HCT116 (cell line): ENCODE measurements around the gene FGGY. TPM values are rescaled to one million over a fixed set of nuclear protein-coding genes. Genes with fewer than 3 reads are reported as not detected.

Experiments
- ATAC-seq: fragments of 200-7000 bp; cut with Tn5 transposase; 2 replicates; pipeline ENCODE4 v1.9.1; 2020; ENCODE audit warnings: mild to moderate bottlenecking, moderate library complexity
- BruUV-seq: library from RNA; stranded (reverse); fragments of 400-500 nt; replicated peaks from 2 replicates; lab custom pipeline; 2021; lab: Mats Ljungman, UMichigan
- CTCF ChIA-PET: fragments of 300-600 bp; sonication (Branson Sonifier 250); formaldehyde crosslinking; loops from one replicate; lab custom pipeline; 2021; ENCODE audit warnings: antibody characterized with exemption; lab: Charles Lee
- POLR2A ChIA-PET: fragments of 300-600, 350-600 bp; sonication (Branson Sonifier 250); formaldehyde crosslinking; loops from one replicate; lab custom pipeline; 2021; ENCODE audit warnings: antibody characterized with exemption; lab: Charles Lee
- RAD21 ChIA-PET, 2 experiments: fragments of 300-600 bp; sonication (Branson Sonifier 250); formaldehyde crosslinking; loops; one replicate each; lab custom pipeline; 2023; ENCODE audit warnings: low total read pairs in 2 of 2; ENCODE audit not compliant: uncharacterized antibody in 2 of 2, unreplicated experiment in 2 of 2, low non-redundant PET in 1 of 2; lab: Charles Lee
- DNase-seq: peaks from one replicate; pipeline ENCODE4 v3.0.0-alpha.2; 2010; ENCODE audit warnings: low read depth, low spot score
- H2AFZ ChIP-seq: fragments of 200-600 bp; shearing (Covaris generic), sonication (generic); 2 replicates; pipeline ENCODE4 v1.6.1; 2017; ENCODE audit warnings: low read depth, mixed run types, mixed read lengths, antibody characterized with exemption, low read length; ENCODE audit not compliant: poor library complexity, severe bottlenecking
- H3K27ac ChIP-seq: 2 replicates; pipeline ENCODE4 v1.5.1; 2012; ENCODE audit warnings: low read depth, low read length
- H3K27me3 ChIP-seq: fragments of 200-600 bp; sonication (generic); 2 replicates; pipeline ENCODE4 v1.6.1; 2016; ENCODE audit warnings: mixed run types, low read length, mixed read lengths; ENCODE audit not compliant: insufficient read depth
- H3K36me3 ChIP-seq, 2 experiments: fragments of 200-500 bp in 1 of 2; fragments of 200-600 bp in 1 of 2; sonication (Bioruptor generic) in 1 of 2; sonication (generic) in 1 of 2; 2 replicates each; pipeline versions ENCODE4 v1.5.1 to v1.6.1; 2014 to 2016; ENCODE audit warnings: low read length in 2 of 2, inconsistent platforms in 1 of 2, mixed read lengths in 1 of 2, mixed run types in 1 of 2; ENCODE audit not compliant: insufficient read depth in 2 of 2, control insufficient read depth in 1 of 2
- H3K4me1 ChIP-seq, 2 experiments: fragments of 200-600 bp in 1 of 2; sonication (generic) in 1 of 2; 2 replicates each; pipeline versions ENCODE4 v1.5.1 to v1.6.1; 2012 to 2017; ENCODE audit warnings: low read length in 2 of 2, inconsistent platforms in 1 of 2, mild to moderate bottlenecking in 1 of 2, mixed read lengths in 1 of 2, mixed run types in 1 of 2, moderate library complexity in 1 of 2; ENCODE audit not compliant: insufficient read depth in 2 of 2, control insufficient read depth in 1 of 2
- H3K4me2 ChIP-seq: fragments of 200-600 bp; sonication (generic); 2 replicates; pipeline ENCODE4 v1.6.1; 2017; ENCODE audit warnings: mixed run types, low read length, mixed read lengths
- H3K4me3 ChIP-seq, 2 experiments: fragments of 200-600 bp in 1 of 2; sonication (generic) in 1 of 2; replicated peaks in 1 of 2; 2 replicates each; pipeline ENCODE4 v1.5.1; 2011 to 2016; ENCODE audit warnings: low read length in 2 of 2, control low read depth in 1 of 2, low read depth in 1 of 2, mild to moderate bottlenecking in 1 of 2, mixed read lengths in 1 of 2, mixed run types in 1 of 2
- H3K79me2 ChIP-seq: fragments of 200-600 bp; sonication (generic); 2 replicates; pipeline ENCODE4 v1.6.1; 2017; ENCODE audit warnings: mild to moderate bottlenecking, mixed run types, low read length, moderate library complexity, mixed read lengths; ENCODE audit not compliant: insufficient read depth
- H3K9ac ChIP-seq: fragments of 200-600 bp; sonication (generic); 2 replicates; pipeline ENCODE4 v1.6.1; 2016; ENCODE audit warnings: low read length, mixed read lengths
- H3K9me2 ChIP-seq: fragments of 200-600 bp; sonication (generic), shearing (Covaris generic); 2 replicates; pipeline ENCODE4 v1.6.1; 2017; ENCODE audit warnings: mixed run types, mild to moderate bottlenecking, moderate library complexity; ENCODE audit not compliant: insufficient read depth
- H3K9me3 ChIP-seq, 2 experiments: fragments of 200-500 bp in 1 of 2; fragments of 200-600 bp in 1 of 2; sonication (Bioruptor generic) in 1 of 2; sonication (generic) in 1 of 2; 2 replicates each; pipeline ENCODE4 v1.6.1; 2014 to 2017; ENCODE audit warnings: low read length in 2 of 2, mixed read lengths in 2 of 2, inconsistent platforms in 1 of 2, low read depth in 1 of 2, mild to moderate bottlenecking in 1 of 2, mixed run types in 1 of 2, moderate library complexity in 1 of 2; ENCODE audit not compliant: control insufficient read depth in 1 of 2, insufficient read depth in 1 of 2
- H4K20me1 ChIP-seq: fragments of 200-600 bp; sonication (generic), shearing (Covaris generic); 2 replicates; pipeline ENCODE4 v1.6.1; 2017; ENCODE audit warnings: mixed run types, mild to moderate bottlenecking, moderate library complexity; ENCODE audit not compliant: insufficient read depth
- ATF3 ChIP-seq: IDR thresholded peaks from 2 replicates; pipeline ENCODE4 v1.6.1; 2012
- CBX3 ChIP-seq: IDR thresholded peaks from 2 replicates; pipeline ENCODE4 v1.6.1; 2012; ENCODE audit warnings: low read depth
- CEBPB ChIP-seq: IDR thresholded peaks from 2 replicates; pipeline ENCODE4 v1.6.1; 2012; ENCODE audit warnings: low read depth
- EGR1 ChIP-seq: IDR thresholded peaks from 2 replicates; pipeline ENCODE4 v1.6.1; 2012; ENCODE audit warnings: low read depth
- EZH2 ChIP-seq: fragments of 200-600 bp; sonication (generic); IDR thresholded peaks from 2 replicates; pipeline ENCODE4 v1.6.1; 2017; ENCODE audit warnings: antibody characterized with exemption, mixed run types
- EZH2phosphoT487 ChIP-seq: fragments of 200-600 bp; IDR thresholded peaks from 2 replicates; pipeline ENCODE4 v1.6.1; 2018; ENCODE audit warnings: antibody characterized with exemption, borderline replicate concordance
- FOSL1 ChIP-seq: IDR thresholded peaks from 2 replicates; pipeline ENCODE4 v1.6.1; 2012; ENCODE audit warnings: low read depth
- JUND ChIP-seq: IDR thresholded peaks from 2 replicates; pipeline ENCODE4 v1.6.1; 2012
- MAX ChIP-seq: IDR thresholded peaks from 2 replicates; pipeline ENCODE4 v1.6.1; 2012
- POLR2A ChIP-seq: IDR thresholded peaks from 2 replicates; pipeline ENCODE4 v1.7.0; 2011; ENCODE audit warnings: borderline replicate concordance; ENCODE audit not compliant: insufficient read depth, insufficient read length; ENCODE audit errors: extremely low read depth
- SIN3A ChIP-seq: IDR thresholded peaks from 2 replicates; pipeline ENCODE4 v1.6.1; 2012; ENCODE audit warnings: low read depth
- SP1 ChIP-seq: IDR thresholded peaks from 2 replicates; pipeline ENCODE4 v1.6.1; 2012; ENCODE audit warnings: low read depth
- SRF ChIP-seq: IDR thresholded peaks from 2 replicates; pipeline ENCODE4 v1.6.1; 2012; ENCODE audit warnings: low read depth
- TCF7L2 ChIP-seq: IDR thresholded peaks from 2 replicates; pipeline ENCODE4 v1.7.0; 2011; ENCODE audit warnings: borderline replicate concordance, inconsistent platforms; ENCODE audit not compliant: insufficient read depth, insufficient read length; ENCODE audit errors: extremely low read depth
- YY1 ChIP-seq: IDR thresholded peaks from 2 replicates; pipeline ENCODE4 v1.6.1; 2011; ENCODE audit warnings: low read length, low read depth, moderate library complexity, mild to moderate bottlenecking; ENCODE audit not compliant: insufficient replicate concordance; ENCODE audit errors: extremely low read depth
- ZBTB33 ChIP-seq: IDR thresholded peaks from 2 replicates; pipeline ENCODE4 v1.6.1; 2011; ENCODE audit warnings: mild to moderate bottlenecking, low read length, moderate library complexity; ENCODE audit not compliant: insufficient replicate concordance; ENCODE audit errors: extremely low read depth
- ZFX ChIP-seq: fragments of 450-650 bp; IDR thresholded peaks from 2 replicates; pipeline ENCODE4 v1.6.1; 2017
- ZNF274 ChIP-seq: fragments of 200-500 bp; sonication (Bioruptor generic); IDR thresholded peaks from 2 replicates; pipeline ENCODE4 v1.6.1; 2014; ENCODE audit warnings: mild to moderate bottlenecking, low read depth, low read length, inconsistent platforms
- intact Hi-C: fragments of 100-400 bp; cut with micrococcal nuclease; formaldehyde crosslinking; loops from 2 replicates; pipeline ENCODE4 v1.10.0; 2022
- total RNA-seq: library from RNA; stranded (reverse); gene quantifications from one replicate; pipeline ENCODE4 v1.2.1, GENCODE V29; 2021; ENCODE audit not compliant: unreplicated experiment

Gene FGGY
- total RNA-seq, 1 experiment from 2014 or later = 10.6 TPM

- no peak for TF ChIP-seq EZH2phosphoT487
- TF ChIP-seq SP1 = no peak
- TF ChIP-seq CBX3 = no peak
- TF ChIP-seq FOSL1 = no peak
- TF ChIP-seq SRF = no peak
- no peak for TF ChIP-seq ZBTB33
- TF ChIP-seq TCF7L2 = no peak
- TF ChIP-seq ATF3 = no peak
- TF ChIP-seq EGR1 = no peak
- TF ChIP-seq MAX = no peak
- no peak for TF ChIP-seq ZNF274
These were observed 1.3 kb upstream of the FGGY start (continued) for GRCh38 chr1:59295618-59296017.

GRCh38 chr1:59298026-59298583 lies 1.2 kb downstream of the FGGY start:
- POLR2A ChIA-PET = no interaction called here
- intact Hi-C loops = loop anchor here (5.0 to 10.0 kb wide), 7 partner anchors 143 to 556 kb away; no protein-coding TSS in a partner anchor
- CTCF ChIA-PET = no interaction called here

More at GRCh38 chr1:59298026-59298583, 1.2 kb downstream of the FGGY start:
- Histone ChIP-seq H3K9ac (peak overlapping the region; percentile 74), H3K4me2 (peak overlapping the region; percentile 74), H3K79me2 (no peaks in the 10 kb centered on the region), H2AFZ (no peak overlapping the region), H3K9me3 (no peaks in the 10 kb centered on the region), H3K4me1 (peaks cover 23 to 48% of the 10 kb centered on the region in 2 experiments), H3K4me3 (peak overlapping the region; percentile 67 to 71), H3K27ac (peak overlapping the region; percentile 85), H3K27me3 (no peaks in the 10 kb centered on the region), H4K20me1 (no peaks in the 10 kb centered on the region), H3K9me2 (no peaks in the 10 kb centered on the region), H3K36me3 (no peaks in the 10 kb centered on the region)
- BruUV-seq = no TSS peak
- no peak for TF ChIP-seq ZNF274
- no peak for TF ChIP-seq CEBPB
- no peak for TF ChIP-seq SP1
- no peak for TF ChIP-seq YY1
- TF ChIP-seq ZBTB33 = no peak
- TF ChIP-seq EGR1 = no peak
- no peak for TF ChIP-seq ATF3
- TF ChIP-seq POLR2A = no peak
- no peak for TF ChIP-seq SIN3A
- no peak for TF ChIP-seq JUND
- no peak for TF ChIP-seq ZFX
- no peak for TF ChIP-seq EZH2
- no peak for TF ChIP-seq FOSL1
- DNase-seq (no peak), ATAC-seq (no peak)
- RAD21 ChIA-PET = no interaction called here
